Suprapubic skin (tissue), 3 donors: ENCODE data around the gene LRCH1.

Experiments
- EP300 ChIP-seq: sonication (generic); formaldehyde crosslinking; IDR thresholded peaks from one replicate; pipeline ENCODE4 v1.6.1; 2017; ENCODE audit warnings: antibody characterized with exemption
- POLR2A ChIP-seq, 2 donors: fragments of 450-650 bp; IDR thresholded peaks; one replicate each; pipeline ENCODE4 v1.6.1; 2017; ENCODE audit warnings: antibody characterized with exemption in 2 of 2, mild to moderate bottlenecking in 2 of 2, moderate library complexity in 2 of 2
- TF ChIP-seq, protein P1 (sequence below), 2 donors: fragments of 200-600 bp in 1 of 2; fragments of 450-650 bp in 1 of 2; sonication (generic) in 1 of 2; IDR thresholded peaks; one replicate each; pipeline ENCODE4 v1.5.1; 2016 to 2019; ENCODE audit warnings: antibody characterized with exemption in 2 of 2, mild to moderate bottlenecking in 1 of 2, moderate library complexity in 1 of 2

DNA sequence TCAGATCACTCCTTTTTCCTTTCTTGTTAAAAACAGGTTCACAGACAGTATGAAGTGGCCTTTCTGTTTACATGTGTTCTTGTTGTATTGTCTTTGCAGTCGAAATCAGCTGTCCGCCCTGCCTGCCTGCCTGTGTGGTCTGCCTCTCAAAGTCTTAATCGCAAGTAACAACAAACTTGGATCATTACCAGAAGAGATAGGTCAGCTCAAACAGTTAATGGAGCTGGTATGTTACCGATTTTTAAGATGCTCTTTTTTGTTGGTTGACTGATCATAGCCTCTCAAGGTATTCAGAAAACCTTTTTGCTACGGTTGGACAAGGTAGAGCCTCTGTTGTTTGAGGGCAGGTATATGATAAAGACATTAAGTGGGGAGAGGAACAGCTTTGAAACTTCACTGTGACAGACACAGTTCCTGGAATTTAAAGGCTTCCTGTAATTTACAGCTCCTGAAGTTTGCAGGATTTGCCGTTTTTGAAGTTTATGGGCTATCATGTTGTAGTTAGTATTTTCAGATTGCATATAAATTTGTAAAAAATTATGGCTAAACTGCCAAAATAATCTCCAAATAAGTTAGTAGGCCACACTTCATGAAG lies 116.1 kb downstream of the LRCH1 start:
- TF ChIP-seq, protein P1, sequence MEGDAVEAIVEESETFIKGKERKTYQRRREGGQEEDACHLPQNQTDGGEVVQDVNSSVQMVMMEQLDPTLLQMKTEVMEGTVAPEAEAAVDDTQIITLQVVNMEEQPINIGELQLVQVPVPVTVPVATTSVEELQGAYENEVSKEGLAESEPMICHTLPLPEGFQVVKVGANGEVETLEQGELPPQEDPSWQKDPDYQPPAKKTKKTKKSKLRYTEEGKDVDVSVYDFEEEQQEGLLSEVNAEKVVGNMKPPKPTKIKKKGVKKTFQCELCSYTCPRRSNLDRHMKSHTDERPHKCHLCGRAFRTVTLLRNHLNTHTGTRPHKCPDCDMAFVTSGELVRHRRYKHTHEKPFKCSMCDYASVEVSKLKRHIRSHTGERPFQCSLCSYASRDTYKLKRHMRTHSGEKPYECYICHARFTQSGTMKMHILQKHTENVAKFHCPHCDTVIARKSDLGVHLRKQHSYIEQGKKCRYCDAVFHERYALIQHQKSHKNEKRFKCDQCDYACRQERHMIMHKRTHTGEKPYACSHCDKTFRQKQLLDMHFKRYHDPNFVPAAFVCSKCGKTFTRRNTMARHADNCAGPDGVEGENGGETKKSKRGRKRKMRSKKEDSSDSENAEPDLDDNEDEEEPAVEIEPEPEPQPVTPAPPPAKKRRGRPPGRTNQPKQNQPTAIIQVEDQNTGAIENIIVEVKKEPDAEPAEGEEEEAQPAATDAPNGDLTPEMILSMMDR (IDR thresholded peaks at IDR 0.05) = no peak
- TF ChIP-seq POLR2A (IDR thresholded peaks at IDR 0.05) = no peak
- no peak for TF ChIP-seq EP300
